G401 (cell line): ENCODE measurements around the gene HMSD. TPM values are rescaled to one million over a fixed set of nuclear protein-coding genes. Genes with fewer than 3 reads are reported as not detected.
"Not testable (repeated sequence)": the region's sequence is repeated elsewhere in the genome, so short reads cannot be mapped to it uniquely, and the experiment has no call there.

Experiments
- DNase-seq: peaks from one replicate; pipeline ENCODE4 v3.0.0-alpha.2; 2015; ENCODE audit warnings: low spot score
- in situ Hi-C: cut with HindIII; loops from 2 replicates; pipeline ENCODE4 v1.10.0; 2016; ENCODE audit warnings: low sequenced_read_pairs, mixed read lengths
- total RNA-seq: library from RNA; depleted of rRNA; stranded (reverse); fragments of >200 nt; shearing (Covaris generic); gene quantifications from 2 replicates; pipeline ENCODE4 v1.2.3, GENCODE V29; 2014; rRNA removed

Gene HMSD
- total RNA-seq, result not detected in 2 replicates

- in situ Hi-C loops, result no loop called here
- no peak for DNase-seq
These were observed at the start of gene HMSD for GRCh38 chr18:63949068-63949737. Gene HMSD (plus strand): TSS chr18:63949301. CDS start chr18:63953456, 4,155 bp downstream.

DNA sequence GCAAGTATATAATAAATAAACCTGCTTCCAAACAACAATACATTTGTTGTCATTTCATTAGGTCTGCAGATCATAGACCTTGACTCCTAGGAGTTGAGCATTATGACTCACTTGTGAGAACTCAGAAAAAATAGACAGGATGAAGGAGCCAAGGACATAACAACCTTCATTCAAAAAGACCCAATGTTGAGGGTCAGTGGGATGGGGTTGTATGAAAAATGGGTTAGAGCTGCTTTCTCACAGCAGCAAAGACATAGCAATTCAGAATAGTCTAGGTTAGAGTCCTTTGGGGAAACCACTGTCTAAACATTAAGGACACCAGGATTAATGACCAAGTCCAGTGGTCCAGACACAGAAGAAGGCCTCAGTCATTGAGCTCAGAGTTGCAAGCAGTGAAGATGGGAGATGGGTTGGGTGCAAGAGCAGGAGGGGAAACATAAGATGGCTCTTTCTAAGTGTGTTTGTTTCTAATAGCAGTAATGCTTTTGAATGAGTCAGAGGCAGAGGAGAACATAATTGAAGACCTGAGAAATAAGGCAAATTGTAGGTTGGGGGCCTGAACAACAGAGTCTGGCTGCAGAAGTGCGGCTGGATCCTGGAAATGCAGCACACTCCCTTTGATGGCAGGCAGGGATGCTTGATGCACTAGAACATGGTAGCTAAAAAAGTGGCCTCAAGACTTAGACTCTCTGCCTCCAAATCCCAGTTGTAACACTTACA, 45.1 kb upstream of the HMSD start:
- DNase-seq, result no peak
- in situ Hi-C loops, result no loop called here

- in situ Hi-C loops, result no loop called here
- DNase-seq, result no peak
These were observed 44.4 kb upstream of the HMSD start for GRCh38 chr18:63904694-63905093.

DNA sequence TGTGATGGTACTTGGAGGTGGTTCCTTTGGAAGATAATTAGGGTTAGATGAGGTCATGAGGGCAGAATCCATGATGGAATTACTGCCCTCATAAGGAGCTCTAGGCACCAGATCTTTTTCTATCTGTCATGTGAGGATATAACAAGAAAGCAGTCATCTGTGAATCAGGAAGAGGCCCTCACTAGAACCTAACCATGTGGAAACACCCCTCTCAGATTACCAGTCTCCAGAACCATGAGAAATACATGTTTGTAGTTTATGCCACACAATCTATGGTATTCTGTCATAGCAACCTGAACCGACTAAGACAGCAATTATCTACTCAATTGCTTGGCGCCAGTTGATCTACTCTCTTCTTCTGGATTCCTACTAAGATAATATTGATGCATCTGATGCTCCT, 43.7 kb upstream of the HMSD start:
- in situ Hi-C loops, result no loop called here
- DNase-seq, result no peak

GRCh38 chr18:63906056-63906455, 43.0 kb upstream of the HMSD start:
- no peak for DNase-seq
- in situ Hi-C loops, result no loop called here

DNA sequence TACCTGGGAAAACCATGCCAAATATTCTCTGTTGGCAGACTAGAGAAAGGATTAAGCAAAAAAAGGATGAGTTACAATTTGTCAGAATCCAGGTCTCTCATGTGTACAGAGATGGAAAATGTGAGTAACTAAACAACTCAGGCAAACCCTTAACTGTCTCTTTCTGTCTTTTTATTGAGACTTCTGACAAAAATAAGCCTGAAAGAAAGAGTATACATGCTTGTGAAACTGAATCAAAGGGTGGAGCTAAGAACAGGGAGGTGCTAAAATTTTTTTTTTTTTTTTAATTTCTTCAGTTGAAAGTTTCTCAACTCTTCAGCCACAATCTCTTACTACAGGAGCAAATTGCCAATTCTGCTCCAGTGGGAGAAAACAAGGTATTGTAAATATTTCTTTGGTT, 41.4 kb upstream of the HMSD start, which contains the start of gene SERPINB10:
TSS of gene SERPINB10 (plus strand) at position 295 of the 400 bp plus-strand sequence. CDS start 7,553 bp downstream, outside the sequence.
- in situ Hi-C loops, result no loop called here
- no peak for DNase-seq

GRCh38 chr18:63908858-63909257, 40.2 kb upstream of the HMSD start:
- DNase-seq, result no peak
- in situ Hi-C loops, result no loop called here

DNA sequence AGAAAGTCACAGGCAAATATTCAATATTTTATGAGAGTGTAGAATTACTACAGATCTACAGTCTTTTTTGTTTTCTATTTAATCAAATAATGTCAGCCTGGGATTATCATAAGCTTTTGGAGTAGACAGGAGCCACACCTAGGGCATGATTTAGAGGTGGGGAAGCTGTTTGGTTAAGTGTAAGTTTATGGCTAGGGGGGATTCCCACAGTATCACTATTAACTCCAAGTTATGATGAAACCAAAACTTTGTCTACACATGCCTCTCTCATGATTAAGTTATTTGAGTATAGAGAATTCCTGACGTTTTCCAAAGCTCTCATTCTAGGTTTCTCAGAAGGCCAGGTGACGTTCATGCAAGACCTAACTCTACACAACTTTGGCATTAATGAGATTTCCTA, 39.2 kb upstream of the HMSD start:
- in situ Hi-C loops, result no loop called here
- no peak for DNase-seq

DNA sequence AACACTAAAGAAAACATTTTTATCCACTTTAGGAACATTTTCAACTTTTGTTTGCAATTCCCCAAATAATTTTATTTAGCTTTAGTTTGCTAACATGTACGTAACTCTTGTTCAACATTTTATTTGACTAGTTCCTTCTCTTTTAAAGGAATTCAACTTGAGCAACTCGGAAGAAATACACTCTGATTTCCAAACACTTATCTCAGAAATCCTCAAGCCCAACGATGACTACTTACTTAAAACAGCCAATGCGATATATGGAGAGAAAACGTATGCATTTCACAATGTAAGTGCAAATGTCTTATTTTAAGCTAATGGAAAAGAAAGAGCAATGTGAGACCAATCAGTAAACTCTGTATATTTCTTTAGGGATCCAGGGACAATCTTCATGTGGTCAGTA, 31.3 kb upstream of the HMSD start:
- in situ Hi-C loops, result no loop called here
- DNase-seq, result no peak

- no peak for DNase-seq
- in situ Hi-C loops, result no loop called here
These were observed 27.1 kb upstream of the HMSD start for GRCh38 chr18:63922049-63922448.

- DNase-seq, result no peak
- in situ Hi-C loops, result no loop called here
These were observed 24.6 kb upstream of the HMSD start for GRCh38 chr18:63924551-63924950.

GRCh38 chr18:63928331-63928730, 20.8 kb upstream of the HMSD start:
- no peak for DNase-seq
- in situ Hi-C loops, result no loop called here

DNA sequence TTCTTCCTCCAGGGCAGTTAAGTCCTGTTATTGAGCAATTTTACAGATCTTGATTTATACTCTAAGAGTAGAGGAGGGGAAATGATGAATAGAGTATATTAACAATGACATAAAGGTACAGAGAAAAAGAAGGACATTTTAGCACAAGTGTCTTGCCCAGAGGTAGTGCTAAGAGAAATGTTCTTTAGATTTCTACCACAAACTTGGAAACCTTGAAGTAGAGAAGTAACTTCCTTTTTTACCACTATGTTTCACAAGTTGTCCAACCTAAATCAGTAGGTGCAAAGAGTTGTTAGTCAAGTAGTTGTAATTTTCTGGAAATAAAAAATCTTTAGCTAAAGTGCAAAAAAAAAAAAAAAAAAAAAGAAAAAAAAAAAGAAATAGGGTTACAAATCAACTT, 19.7 kb upstream of the HMSD start:
- in situ Hi-C loops, DNase-seq: not testable (repeated sequence)

- DNase-seq, result no peak
- in situ Hi-C loops, result no loop called here
These were observed 18.2 kb upstream of the HMSD start for GRCh38 chr18:63930773-63931354.

DNA sequence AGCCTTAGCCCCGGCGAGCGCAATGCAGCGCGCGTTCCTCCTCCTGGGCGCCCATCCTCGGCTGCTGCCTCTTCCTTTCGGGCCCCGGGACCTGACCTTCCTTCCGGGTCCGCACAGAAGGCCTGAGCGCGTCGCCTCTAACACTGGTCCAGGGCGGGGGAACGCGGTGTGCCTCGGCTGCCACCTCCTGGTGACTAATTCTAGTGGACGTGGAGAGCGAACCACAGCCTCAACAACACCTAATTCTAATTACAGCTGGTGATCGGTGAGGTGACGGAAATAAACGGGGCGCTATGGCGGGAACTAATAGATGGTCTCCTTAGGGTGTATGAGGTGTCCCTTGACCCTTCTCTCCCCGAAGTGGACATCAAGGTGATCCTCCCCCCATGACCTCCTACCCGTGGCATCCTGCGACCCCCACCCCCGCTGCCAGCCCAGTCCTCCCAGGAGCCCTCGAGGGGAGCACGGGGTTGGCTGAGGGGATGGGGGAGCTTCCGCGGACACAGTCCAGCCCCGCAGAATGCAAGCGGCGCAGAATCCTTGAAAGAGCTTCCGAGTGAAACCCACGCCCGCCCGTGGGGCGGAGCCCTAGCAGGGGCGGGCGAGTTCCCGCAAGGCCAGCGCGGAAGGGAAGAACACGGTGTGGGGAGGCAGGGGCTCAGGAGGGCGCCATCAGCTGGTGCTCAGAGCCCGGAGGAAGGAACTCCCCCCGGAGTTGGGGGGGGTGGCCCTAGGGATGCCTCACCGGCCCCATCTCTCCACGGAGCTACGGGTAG, 12.8 kb upstream of the HMSD start:
- in situ Hi-C loops, result no loop called here
- DNase-seq, result peak; percentile 42

- in situ Hi-C loops, result no loop called here
- DNase-seq, result no peak
These were observed 12.1 kb upstream of the HMSD start for GRCh38 chr18:63936932-63937393.

DNA sequence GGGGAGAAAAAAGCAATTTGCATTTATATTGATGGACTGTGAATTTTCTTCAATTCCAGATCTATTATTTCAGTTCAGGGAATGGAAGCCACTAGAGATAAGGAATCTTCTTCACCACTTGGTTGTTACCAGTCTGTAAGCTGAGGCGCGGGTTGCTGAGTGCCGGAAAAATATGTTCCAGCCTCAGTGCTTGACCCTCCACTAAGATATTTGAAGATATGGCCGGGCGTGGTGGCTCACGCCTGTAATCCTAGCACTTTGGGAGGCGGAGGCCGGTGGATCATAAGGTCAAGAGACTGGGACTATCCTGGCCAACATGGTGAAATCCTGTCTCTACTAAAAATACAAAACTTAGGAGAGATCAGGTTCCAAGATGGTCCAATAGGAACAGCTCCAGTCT, 9.1 kb upstream of the HMSD start:
- DNase-seq, result no peak
- in situ Hi-C loops, result no loop called here

DNA sequence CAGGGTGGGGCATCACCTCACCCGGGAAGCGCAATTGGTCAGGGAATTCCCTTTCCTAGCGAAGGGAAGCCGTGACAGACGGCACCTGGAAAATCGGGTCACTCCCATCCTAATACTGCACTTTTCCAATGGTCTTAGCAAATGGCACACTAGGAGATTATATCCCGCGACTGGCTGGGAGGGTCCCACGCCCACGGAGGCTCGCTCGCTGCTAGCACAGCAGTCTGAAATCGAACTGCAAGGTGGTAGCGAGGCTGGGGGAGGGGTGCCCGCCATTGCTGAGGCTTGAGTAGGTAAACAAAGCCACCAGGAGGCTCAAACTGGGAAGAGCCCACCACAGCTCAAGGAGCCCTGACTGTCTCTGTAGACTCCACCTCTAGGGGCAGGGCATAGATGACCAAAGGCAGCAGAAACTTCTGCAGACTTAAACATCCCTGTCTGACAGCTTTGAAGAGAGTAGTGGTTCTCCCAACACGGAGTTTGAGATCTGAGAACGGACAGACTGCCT, 8.5 kb upstream of the HMSD start:
- DNase-seq, in situ Hi-C loops: not testable (repeated sequence)

GRCh38 chr18:63947051-63947790, 1.9 kb upstream of the HMSD start:
- in situ Hi-C loops, result no loop called here
- no peak for DNase-seq
